DMS 273 (cell line): Measurements from ENCODE around the gene EXTL1.

Experiments used
- DNase-seq: peaks from one replicate; lab custom pipeline; 2025; ENCODE audit not compliant: unreplicated experiment; lab: John Stamatoyannopoulos, UW

The EXTL1 gene

DNA sequence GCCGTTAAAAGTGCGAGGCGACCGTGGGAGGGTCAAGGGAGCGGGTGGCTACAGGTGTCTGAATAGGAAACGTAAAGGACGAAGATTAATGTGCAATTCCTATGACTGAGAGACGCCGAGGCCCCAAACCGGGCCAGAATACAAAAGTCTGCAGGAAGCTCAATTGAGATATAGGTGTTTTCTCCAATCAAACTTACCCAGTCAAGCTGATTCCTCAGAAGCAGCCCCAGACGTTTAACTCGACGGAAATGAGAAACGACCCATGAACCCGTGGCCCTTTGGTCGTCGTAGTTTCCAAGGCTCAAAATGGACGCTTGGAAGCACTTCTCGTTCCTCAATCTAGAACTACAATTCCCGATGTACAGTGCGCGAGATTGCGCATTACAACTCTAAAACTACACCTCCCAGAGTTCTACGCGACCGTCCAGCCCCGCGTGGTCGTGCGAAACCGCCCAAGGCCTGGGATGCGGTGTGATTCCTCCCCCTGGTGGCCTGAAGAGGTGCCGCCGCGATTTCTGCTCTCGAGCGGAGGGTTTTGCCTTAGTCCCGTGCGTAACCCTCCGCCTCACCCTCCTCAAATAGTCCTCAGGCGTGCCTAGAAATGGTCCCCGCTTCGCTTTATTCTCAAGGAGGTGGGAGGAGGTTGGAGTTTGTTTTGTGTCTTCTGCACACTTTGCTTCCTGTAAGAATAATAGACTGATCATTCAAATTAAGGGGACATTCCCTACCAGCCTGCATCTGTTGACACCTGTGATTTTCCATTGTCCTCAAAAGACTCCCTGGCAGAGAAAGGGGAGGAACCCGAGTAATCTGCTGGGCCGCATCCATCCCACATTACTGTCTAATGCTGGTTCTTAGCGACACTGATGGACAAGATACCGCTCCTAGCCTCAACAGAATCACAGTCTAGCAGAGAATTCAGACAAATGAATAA, 23.5 kb upstream of the EXTL1 start, which contains the start of gene PAFAH2:
TSS of gene PAFAH2 (minus strand) at position 236 of the 934 bp plus-strand sequence. CDS start 7,247 bp downstream, outside the sequence.
- peak; percentile 100 for DNase-seq

DNA sequence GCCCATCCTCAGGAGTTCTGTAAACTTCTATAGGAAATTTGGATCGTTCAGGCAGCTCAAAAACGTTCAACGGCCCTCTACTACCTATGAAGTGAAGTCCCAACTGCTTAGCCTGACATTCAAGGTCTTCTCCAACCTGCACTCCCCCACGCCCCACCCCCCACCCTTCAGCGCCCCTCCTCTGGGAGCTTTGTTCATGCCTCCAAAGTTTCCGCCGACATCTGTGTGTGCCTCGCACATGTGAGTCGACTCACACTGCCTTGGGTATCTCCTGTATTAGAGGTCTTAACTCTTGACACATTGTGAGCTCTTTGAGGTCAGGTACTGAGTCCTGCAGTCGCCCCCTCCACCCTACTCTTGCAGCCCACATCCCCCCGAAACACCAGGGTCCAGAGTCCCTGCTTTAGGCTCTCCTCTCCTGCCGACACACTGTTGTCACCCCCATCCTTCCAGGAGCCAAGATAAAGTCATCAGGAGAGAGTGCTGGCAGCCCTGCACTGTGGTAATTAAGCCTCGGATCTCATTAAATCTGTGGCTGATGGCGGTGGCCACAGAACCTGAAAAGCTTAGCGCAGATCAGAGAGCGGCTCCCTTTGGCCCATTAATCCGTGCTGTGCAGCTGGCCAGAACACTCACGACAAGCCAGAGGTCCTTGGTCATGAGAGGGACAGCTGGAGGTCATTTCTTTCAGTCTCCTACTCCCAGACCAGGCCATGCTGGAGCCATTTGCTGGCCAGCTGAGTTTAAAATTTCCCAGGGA, 22.4 kb upstream of the EXTL1 start:
- DNase-seq: no peak

DNA sequence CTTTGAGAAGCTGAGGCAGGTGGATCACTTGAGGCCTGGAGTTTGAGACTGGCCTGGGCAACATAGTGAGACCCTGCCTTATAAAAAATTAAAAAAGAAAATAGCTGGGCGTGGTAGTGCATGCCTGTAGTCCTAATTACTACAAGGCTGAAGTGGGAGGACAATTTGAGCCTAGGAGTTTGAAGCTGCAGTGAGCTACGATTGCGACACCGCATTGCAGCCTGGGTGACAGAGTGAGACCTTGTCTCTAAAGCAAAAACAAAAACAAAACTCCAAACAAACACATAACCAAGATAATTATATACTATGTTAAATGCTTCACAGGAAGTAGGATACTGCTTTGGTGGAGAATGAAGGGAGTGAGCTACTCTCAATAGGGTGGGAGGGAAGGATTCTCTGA, 18.3 kb upstream of the EXTL1 start:
- DNase-seq: no peak

DNA sequence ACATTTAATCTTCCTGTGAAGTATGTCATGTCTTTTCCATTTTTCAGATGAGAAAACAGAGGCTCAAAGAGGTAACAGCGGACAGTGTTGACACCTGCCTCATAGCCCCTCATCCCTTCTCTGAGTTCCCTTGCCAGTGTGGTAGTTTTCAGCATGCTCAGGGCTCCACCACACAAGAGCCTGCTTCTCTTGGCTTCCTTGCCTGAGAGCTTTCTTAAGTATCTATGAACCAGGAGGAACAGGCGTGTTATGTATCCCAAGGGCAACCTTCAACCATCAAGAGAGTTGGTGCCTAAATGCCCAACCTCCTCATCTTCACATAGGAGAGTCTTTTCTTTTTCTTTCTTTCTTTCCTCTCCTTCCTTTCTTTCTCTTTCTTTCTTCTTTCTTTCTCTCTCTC, 17.8 kb upstream of the EXTL1 start:
- no peak for DNase-seq

DNA sequence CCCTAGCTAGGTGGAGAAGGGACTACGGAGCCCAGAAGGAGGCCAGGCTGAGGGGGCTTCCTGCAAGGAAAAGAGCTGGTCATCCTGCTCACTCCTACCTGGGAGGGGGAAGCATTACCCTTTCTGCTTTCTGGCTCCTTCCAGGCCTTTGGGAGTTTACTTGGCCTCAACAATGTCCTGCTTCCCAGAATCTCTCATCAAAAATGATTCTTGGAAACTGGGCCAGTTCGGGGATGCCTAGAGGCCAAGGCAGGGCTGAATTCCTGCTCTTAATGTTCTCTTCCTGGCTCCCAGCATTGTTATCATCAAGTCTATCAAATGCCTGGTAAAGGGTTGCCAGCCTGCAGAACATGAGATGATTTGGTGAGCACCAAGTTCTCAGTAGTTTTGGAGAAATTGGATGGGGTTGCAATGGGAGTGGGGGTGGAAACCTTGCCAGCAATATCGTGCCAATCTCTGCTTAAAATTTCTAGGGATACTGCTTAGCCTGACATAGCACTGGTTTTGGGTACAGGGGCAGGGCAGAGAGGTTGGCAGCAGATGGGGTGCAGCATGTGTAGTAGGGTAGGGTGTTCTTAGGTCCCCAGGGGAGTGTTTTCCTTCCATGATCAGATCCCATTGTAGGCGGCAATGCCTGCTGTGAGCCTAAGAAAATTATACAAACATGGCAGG, 16.0 kb upstream of the EXTL1 start:
- DNase-seq: no peak

DNA sequence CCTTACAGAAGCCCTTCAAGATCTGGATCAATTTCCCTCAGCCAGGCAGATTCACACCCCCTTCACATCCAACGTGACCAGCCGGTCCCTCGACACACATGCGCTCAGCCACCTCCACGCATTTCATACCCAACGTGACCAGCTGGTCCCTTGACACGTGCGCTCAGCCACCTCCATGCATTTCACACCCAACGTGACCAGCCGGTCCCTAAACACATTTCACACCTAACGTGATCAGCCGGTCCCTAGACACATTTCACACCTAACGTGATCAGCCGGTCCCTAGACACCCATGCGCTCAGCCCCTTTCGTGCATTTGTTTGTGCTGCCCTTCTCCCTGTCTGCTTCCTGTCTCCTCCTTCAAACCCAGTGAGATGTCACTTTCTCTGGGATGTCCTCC, 14.9 kb upstream of the EXTL1 start:
- DNase-seq: no peak

DNA sequence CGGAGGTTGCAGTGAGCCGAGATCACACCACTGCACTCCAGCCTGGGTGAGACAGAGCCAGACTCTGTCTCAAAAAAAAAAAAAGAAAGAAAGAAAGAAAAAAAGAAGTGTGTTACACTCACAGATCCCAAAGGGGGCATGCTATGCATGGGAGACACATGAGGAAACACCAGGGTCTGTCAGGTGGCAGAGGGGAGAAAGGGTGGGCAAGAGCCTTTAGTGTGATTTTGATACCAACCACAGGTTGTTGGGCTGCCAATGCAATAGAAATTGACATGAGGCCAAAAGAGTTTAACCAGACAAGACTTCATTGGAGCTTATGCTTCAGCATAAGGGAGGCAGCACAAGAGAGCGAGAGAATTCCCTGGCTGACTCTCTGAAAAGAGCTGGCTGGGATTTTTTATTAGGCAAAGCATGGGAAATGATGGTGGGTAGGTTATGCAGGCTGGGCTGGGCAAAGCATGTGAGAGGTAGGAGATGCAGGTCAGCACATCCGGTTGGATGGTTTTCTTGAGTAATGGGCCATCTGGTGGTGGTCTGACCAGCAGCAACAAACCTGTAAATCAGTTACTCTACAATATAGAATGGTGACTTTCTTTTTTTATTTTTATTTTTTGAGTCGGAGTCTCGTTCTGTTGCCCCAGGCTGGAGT, 11.7 kb upstream of the EXTL1 start:
- peak; percentile 71 for DNase-seq

DNA sequence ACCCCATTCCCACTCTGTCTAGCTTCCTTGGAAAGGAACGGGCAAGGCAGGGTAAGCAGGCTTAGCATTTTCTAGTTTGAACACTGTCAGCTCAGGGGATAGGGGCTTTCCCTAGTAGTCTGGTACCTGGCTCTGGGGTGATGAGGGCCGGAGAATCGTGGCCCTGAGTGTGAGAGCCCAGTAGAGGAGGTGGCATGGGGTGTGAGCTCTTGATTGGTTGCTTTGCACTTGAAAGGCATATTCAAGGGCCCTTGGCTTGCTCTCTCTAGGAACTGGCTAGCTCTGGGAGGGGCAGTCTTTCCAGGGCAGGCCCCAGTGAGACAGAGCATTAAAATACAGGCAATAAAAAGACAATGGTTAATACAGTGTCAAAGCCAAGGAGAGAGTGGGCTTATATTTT, 10.8 kb upstream of the EXTL1 start:
- no peak for DNase-seq

DNA sequence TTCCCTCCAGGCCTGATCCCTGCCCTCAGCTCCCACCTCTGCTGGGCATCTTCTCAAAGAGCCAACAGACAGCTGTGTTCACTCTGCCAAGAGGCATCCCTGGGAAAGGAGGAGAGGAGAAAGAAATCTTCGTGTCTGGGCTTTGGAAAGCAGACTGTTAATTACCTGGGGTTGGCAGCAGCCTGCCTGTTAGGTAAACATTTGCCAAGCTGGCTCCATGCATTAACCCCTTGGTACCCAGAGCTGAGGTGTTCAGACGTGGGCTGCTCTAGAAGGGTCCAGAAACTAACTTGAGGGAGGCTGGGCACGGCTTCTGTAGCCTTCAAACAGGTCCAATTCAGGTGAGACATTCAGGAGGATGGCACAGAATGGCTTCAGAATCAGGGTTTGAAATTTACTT, 8.7 kb upstream of the EXTL1 start:
- peak; percentile 81 for DNase-seq

DNA sequence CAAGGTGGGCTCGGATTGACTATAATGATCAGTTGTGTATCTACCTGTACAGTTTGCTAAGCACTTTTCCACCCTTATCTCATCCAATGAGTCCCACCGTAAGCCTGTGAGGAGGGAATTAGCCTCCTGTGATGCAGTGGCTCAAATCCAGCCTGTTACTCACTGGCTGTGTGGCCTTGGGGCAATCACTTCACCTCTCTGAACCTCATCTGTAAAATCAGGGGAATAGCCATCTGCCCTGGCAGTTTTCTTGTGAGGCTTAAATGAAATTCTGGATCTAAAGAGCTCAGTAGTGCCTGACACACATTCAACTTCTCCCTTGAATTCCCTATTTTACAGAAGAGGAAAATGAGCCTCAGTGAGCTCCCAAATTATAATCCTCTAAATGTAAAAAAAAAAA, 7.4 kb upstream of the EXTL1 start:
- DNase-seq: no peak

DNA sequence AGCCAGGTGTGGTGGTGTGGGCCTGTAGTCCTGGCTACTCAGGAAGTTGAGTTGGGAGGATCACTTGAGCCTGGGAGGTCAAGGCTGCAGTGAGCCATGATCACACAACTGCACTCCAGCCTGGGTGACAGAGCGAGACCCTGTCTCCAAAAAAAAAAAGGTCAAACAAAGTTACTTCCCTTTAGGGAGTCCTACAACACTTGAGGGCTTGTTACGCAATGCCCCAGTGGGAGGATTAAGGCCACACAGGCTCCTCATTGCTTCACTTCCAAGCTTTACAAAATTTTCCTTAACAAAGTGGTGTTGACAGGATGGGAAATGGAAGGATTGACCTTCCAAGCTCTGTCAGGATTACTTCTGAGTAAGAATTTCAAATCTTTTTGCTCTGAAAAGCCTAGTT, 6.2 kb upstream of the EXTL1 start:
- DNase-seq: no peak

DNA sequence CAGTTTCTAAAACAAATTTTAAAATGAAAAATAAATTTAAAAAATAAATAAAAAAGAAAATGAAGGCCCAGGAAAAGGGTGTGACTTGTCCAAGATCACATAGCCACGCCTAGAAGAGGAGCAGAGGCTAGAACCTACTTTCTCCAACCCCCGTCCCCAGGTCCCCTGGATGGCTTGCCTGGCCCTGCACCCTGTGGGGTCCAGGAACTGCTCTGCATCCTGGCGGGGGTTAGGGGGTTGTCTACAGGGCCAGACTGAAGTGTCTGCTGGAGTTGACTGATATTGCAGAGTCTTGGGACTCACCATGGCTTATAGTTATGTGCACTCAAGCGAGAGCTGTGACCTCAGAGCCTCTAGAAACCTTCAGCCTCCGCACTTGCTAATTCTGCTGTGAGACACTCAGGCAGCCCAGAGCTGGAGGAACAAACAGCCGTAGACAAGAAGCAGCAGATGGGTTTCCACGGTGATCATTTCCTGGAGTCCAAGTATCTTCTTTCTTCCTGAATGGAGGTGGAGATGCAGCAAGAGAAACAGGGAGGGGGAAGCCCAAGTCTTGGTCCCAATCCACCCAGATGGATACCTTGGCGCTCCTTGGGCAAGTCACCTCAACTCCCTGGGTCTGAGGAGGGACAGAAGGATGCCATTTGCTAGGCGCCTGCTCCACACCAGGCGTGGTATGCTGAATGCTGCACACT, 5.2 kb upstream of the EXTL1 start:
- peak; percentile 84 for DNase-seq

DNA sequence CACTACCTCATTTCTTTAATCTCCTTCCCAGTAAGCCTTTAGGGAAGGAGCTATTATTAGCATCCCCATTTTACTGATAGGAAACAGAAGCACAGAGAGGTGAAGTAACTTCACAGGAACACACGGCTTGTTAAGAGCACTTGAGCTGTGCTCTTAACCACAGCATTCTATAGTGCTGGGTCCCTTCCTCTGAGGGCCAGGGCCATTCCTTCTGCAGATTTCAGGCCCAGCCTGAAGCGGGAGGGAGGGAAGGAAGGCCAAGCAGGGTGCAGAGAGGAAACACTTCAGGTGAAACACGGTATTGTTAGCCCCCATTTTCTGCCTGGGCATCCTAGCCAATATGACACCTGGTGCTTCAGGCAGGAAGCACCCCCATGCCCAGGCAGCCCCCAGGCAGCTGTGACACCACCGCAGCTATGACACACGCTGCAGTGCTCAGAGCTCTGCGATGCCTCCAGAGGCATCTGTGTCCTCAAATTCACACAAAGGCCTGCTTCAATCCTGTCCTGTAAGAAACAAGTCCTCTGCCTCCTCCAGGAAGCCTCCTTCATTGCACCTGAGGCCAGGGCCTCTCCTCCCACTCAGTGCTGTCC, 4.5 kb upstream of the EXTL1 start:
- no peak for DNase-seq

DNA sequence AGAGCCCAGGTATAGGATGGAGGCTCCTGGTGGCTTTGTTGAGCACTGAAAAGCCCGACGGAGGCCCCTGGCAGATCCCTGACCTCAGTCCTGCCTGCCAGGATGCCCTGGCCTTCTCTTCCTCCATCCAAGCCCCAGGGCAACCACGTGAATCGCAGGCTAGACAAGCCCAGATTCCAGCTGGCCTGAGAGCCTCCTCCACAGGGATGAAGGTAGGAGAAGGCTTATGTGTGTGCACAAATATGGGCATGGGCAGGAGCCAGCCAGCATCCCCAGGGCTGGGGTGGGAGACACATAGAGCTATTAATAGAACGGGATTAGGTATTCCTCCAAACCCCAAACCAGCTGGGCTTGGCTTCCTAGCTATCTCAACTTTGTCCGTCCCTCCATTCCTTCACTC, 4.0 kb upstream of the EXTL1 start:
- peak; percentile 54 for DNase-seq

DNA sequence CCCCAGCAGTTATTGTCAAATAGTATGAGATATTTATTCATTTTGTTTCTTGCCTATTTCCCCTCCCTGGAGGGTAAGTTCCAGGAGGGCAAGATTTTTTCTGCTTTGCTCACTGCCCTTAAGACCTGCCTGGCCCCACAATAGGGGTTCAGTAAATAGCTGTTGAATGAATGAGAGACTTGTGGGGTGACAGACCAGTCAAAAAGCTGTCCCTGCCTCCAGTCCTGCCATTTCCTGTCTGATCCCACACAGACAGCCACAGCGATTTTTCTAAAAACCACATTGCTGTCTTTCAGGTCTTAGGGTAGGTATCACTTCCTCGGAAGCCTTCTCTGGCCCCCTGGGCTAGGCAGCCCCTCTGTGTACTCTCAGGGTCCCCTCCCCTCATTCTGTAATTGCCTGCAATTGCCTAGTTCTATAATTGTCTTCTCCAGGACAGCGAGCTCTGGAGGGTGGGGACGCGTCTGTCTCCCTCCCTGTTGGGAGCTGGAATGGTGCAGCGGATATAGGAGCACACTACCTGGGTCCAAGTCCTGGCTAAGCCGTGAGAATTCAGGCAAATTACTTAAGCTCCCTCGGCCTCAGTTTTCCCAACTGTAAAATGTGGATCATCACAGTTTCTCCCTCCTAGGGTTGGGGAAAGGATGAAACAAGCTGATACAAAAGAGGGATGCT, 1.8 kb upstream of the EXTL1 start:
- DNase-seq: no peak

DNA sequence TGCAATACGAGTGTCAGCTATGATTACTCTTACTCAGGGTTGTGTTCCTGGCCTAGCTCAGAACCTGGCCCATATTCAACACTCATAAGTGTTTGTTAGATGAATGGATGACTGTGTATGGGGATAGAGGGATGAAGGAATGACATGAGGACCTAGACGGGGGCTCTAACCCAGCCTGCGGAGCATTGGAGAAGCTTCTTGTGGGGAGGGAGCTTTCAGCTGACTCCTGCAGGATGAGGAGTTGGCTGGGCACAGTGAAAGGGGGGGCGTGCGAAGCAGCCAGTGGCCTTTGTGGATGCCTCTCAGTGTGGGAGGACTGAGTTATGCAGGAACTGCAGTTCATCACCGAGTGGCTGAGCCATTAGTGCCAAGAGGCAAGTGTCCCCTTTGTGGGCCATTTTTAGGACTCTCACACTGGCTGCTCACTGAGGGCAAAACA, 1.2 kb upstream of the EXTL1 start:
- DNase-seq: no peak

DNA sequence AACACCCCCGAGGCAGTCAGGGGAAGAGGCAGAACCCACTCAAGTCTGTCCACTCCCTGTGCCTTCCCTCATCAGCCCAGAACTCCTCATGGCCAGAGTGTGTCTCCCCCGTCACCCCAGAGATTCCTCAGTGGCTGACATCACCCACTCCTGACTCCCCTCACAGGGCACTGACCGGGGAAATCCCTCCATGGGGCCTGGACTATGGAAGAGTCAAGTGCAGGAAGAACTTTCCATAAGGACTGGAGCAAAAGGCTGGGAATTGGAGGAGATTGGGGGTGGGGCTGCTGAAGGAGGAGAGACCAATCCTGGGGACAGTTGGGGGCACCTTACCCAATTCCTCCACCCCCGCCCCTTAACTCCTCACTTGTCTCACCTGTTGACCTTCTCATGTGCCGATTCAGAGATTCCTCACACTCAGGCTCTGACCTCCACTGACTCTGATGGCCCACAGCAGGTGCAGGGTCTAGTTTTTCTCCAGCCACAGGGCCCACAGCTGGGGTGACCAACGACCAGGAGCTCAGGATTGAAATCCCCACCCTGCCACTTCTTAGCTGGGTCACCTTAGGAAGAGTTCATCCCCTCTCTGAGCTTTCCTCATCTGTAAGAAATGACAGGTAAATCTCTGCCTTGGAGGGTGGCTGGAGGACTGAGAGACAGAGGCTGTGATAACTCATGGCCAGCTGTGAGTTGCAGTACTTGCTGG, 481 bp upstream of the EXTL1 start:
- DNase-seq: no peak

DNA sequence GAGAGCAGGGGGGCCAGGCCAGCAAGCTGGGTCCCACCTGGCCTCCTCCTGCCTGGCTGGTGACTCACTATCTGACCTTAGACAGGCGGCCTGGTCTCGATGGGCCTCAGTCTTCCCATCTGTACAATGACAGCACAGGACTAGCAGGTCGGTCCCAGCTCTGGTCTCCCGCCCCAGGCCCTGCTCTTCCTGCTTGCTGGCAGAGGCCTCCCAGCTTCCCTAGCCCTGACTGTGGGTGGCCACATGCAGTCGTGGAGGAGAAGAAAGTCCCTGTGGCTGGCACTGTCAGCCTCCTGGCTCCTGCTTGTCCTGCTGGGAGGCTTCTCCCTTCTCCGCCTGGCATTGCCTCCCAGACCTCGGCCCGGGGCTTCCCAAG, 817 bp downstream of the EXTL1 start:
- DNase-seq: peak; percentile 61

DNA sequence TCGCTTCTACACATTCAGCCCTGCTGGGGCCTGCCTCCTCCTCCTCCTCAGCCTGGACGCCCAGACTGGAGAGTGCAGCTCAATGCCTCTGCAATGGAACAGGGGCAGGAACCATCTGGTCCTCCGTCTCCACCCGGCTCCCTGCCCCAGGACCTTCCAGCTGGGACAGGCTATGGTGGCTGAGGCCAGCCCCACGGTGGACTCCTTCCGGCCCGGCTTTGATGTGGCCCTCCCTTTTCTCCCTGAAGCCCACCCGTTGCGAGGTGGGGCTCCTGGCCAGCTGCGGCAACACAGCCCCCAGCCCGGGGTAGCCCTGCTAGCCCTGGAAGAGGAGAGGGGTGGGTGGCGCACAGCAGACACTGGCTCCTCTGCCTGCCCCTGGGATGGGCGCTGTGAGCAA, 1.4 kb downstream of the EXTL1 start:
- peak; percentile 80 for DNase-seq
